ENCODE data around the gene CZIB. TPM values are rescaled to one million over a fixed set of nuclear protein-coding genes. Genes with fewer than 3 reads are reported as not detected.

CZIB gene
- total and polyA plus RNA-seq, 2 of the 4 experiments (the other 2 are of a cell fraction): 41.0 to 58.9 TPM

GRCh38 chr1:53242381-53242780, 21.9 kb upstream of the CZIB start:
- no CpG with 5 or more reads among the region's 4 CpGs for WGBS, 2 experiments (ENCODE audit: extremely low coverage in 2 of 2, insufficient read length in 1 of 2)
- H3K4me2 ChIP-seq (ENCODE audit: low read depth, low read length): no peak overlapping the region
- H3K9me3 ChIP-seq (ENCODE audit: control insufficient read depth, insufficient read depth, low read length): no peaks in the 10 kb centered on the region
- H3K79me1 ChIP-seq (ENCODE audit: low read depth in 1 of 2, low read length in 2 of 2): peaks cover 8 to 15% of the 10 kb centered on the region in 2 experiments; a peak in 3 of 4 replicates
- in situ Hi-C loops (cut with MboI; ENCODE audit: low sequenced_read_pairs) (no loop called here), intact Hi-C loops (cut with micrococcal nuclease) (no loop called here), dilution Hi-C loops (cut with HindIII; ENCODE audit: low sequenced_read_pairs, unreplicated experiment) (no loop called here)
- no peak for ATAC-seq (ENCODE audit: low read depth)
- H3K9ac ChIP-seq (ENCODE audit: low read depth, low read length): no peak overlapping the region
- no peak for DNase-seq
- H2BK15ac ChIP-seq (ENCODE audit: low read depth, low read length): no peak overlapping the region
- no peak overlapping the region for H3K18ac ChIP-seq (ENCODE audit: low read depth, low read length)
- no peak overlapping the region for H3K14ac ChIP-seq (replicated peaks; ENCODE audit: low read depth, low read length)
- POLR2A ChIA-PET (ENCODE audit: unreplicated experiment): no interaction called here
- no peak overlapping the region for H3K4ac ChIP-seq (ENCODE audit: low read depth, low read length)
- H3K27ac ChIP-seq (ENCODE audit: insufficient read depth, low read length): no peak overlapping the region
- no peak overlapping the region for H2BK20ac ChIP-seq (ENCODE audit: low read depth, low read length)
- H2AK9ac ChIP-seq (replicated peaks; ENCODE audit: low read depth, low read length, poor library complexity): no peak overlapping the region
- no peak overlapping the region for H2AFZ ChIP-seq (replicated peaks; ENCODE audit: low read length, poor library complexity)
- H3K9me1 ChIP-seq (ENCODE audit: insufficient read depth, low read length): peaks cover 9% of the 10 kb centered on the region
- no peak overlapping the region for H3K56ac ChIP-seq (ENCODE audit: extremely low read depth, insufficient read depth, low read length)
- H3K36me3 ChIP-seq (ENCODE audit: control insufficient read depth, insufficient read depth, low read length): no peaks in the 10 kb centered on the region
- no peak overlapping the region for H4K5ac ChIP-seq (ENCODE audit: low read depth, low read length)
- no peaks in the 10 kb centered on the region for H3K27me3 ChIP-seq (ENCODE audit: control insufficient read depth, insufficient read depth, low read length)
- H4K8ac ChIP-seq (ENCODE audit: low read depth in 2 of 2, low read length in 2 of 2): no peak overlapping the region
- H3K4me1 ChIP-seq (ENCODE audit: control insufficient read depth, insufficient read depth, low read length): peaks cover 11% of the 10 kb centered on the region
- H2AK5ac ChIP-seq (ENCODE audit: low read depth, low read length): no peak overlapping the region
- CTCF ChIA-PET: no interaction called here
- H2BK120ac ChIP-seq (ENCODE audit: low read depth, low read length): no peak overlapping the region
- no TSS peak for BruUV-seq (replicated peaks)
- no peak overlapping the region for H3K23ac ChIP-seq (ENCODE audit: low read depth, low read length)
- H2BK5ac ChIP-seq (ENCODE audit: low read depth, low read length, poor library complexity, severe bottlenecking): no peak overlapping the region
- H3K4me3 ChIP-seq (ENCODE audit: insufficient read depth, low read depth, low read length): no peak overlapping the region
- no peak overlapping the region for H4K91ac ChIP-seq (ENCODE audit: insufficient read depth, low read depth, low read length)
- no peaks in the 10 kb centered on the region; the same call in 1 of the 2 replicates for H4K20me1 ChIP-seq (ENCODE audit: insufficient read depth, low read length)
- TF ChIP-seq CTCF (conservative IDR thresholded peaks at IDR 0.05; ENCODE audit: low read depth, low read length) (no peak), CHD1 (IDR thresholded peaks at IDR 0.05; ENCODE audit: low read depth, low read length) (no peak), BHLHE40 (IDR thresholded peaks at IDR 0.05; ENCODE audit: low read depth, low read length) (no peak), RCOR1 (IDR thresholded peaks at IDR 0.05; ENCODE audit: insufficient replicate concordance, low read length) (no peak), RAD21 (IDR thresholded peaks at IDR 0.05; ENCODE audit: low read length) (no peak), SMC3 (IDR thresholded peaks at IDR 0.05; ENCODE audit: low read depth, low read length) (no peak), ELK1 (IDR thresholded peaks at IDR 0.05; ENCODE audit: borderline replicate concordance, low read depth, low read length) (no peak), NFE2L2 (IDR thresholded peaks at IDR 0.05; ENCODE audit: low read depth, low read length) (no peak), POLR2A (IDR thresholded peaks at IDR 0.05; ENCODE audit: low read depth, low read length) (no peak), MAZ (IDR thresholded peaks at IDR 0.05; ENCODE audit: borderline replicate concordance, low read depth, low read length) (no peak), CEBPB (IDR thresholded peaks at IDR 0.05; ENCODE audit: low read depth, low read length) (no peak), USF2 (IDR thresholded peaks at IDR 0.05; ENCODE audit: low read depth, low read length) (no peak), RFX5 (IDR thresholded peaks at IDR 0.05; ENCODE audit: low read depth, low read length) (no peak), FOS (IDR thresholded peaks at IDR 0.05; ENCODE audit: low read depth, low read length) (no peak)

All from IMR-90 (cell line).